ENCODE measurements around the gene ZNF646. TPM values are rescaled to one million over a fixed set of nuclear protein-coding genes. Genes with fewer than 3 reads are reported as not detected.

ZNF646 gene
- total RNA-seq, 2 donors from 2014 or later, result 26.3 to 33.7 TPM

DNA sequence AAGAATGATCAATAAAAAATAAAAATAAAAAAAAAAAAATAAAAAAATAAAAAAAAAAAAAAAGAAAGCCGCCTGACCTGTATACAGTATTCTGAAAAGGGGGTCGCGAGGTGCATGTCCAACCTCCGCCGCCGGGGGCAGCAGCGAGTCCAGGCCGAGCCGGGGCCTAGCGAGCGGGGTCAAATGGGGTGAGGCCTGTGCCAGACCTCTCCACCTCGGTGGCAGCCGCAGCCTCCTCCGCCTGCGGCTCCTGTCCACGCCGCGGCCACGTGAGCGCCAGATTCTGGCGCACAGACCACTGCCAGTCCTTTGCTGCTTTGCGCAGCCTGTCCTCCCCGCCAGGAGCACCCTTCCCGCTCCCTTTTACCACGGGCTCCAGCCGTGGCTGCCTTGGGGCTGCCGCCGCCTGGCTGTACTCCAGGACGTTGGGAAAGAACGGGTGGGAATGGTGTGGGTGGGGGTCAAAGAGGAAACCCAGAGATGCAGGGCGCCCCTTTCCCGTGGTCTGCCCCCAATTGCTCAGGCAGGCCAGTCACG, 31.5 kb downstream of the ZNF646 start:
- Histone ChIP-seq H3K27ac (no peak overlapping the region), H3K4me1 (replicated peaks) (peaks cover 7% of the 10 kb centered on the region), H3K27me3 (replicated peaks; ENCODE audit: insufficient read depth) (no peaks in the 10 kb centered on the region), H3K9me3 (no peaks in the 10 kb centered on the region), H3K36me3 (peaks cover 0 to 6% of the 10 kb centered on the region in 2 donors), H3K4me3 (no peak overlapping the region)
- 22% methylated on average over 33 of the region's 33 CpGs for WGBS
- peak; percentile 41 for TF ChIP-seq POLR2AphosphoS5 (IDR thresholded peaks at IDR 0.05)
- TF ChIP-seq, protein P1, sequence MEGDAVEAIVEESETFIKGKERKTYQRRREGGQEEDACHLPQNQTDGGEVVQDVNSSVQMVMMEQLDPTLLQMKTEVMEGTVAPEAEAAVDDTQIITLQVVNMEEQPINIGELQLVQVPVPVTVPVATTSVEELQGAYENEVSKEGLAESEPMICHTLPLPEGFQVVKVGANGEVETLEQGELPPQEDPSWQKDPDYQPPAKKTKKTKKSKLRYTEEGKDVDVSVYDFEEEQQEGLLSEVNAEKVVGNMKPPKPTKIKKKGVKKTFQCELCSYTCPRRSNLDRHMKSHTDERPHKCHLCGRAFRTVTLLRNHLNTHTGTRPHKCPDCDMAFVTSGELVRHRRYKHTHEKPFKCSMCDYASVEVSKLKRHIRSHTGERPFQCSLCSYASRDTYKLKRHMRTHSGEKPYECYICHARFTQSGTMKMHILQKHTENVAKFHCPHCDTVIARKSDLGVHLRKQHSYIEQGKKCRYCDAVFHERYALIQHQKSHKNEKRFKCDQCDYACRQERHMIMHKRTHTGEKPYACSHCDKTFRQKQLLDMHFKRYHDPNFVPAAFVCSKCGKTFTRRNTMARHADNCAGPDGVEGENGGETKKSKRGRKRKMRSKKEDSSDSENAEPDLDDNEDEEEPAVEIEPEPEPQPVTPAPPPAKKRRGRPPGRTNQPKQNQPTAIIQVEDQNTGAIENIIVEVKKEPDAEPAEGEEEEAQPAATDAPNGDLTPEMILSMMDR (IDR thresholded peaks at IDR 0.05), result peak; percentile 52 to 77 (median 72)
- no peak for TF ChIP-seq POLR2A (IDR thresholded peaks at IDR 0.05)
- intact Hi-C loops (cut with DNase I), result loop anchor here (5.0 kb wide), 1 partner anchor 37 kb away; no protein-coding TSS in a partner anchor
- DNase-seq (ENCODE audit: low spot score), result peak; percentile 56

DNA sequence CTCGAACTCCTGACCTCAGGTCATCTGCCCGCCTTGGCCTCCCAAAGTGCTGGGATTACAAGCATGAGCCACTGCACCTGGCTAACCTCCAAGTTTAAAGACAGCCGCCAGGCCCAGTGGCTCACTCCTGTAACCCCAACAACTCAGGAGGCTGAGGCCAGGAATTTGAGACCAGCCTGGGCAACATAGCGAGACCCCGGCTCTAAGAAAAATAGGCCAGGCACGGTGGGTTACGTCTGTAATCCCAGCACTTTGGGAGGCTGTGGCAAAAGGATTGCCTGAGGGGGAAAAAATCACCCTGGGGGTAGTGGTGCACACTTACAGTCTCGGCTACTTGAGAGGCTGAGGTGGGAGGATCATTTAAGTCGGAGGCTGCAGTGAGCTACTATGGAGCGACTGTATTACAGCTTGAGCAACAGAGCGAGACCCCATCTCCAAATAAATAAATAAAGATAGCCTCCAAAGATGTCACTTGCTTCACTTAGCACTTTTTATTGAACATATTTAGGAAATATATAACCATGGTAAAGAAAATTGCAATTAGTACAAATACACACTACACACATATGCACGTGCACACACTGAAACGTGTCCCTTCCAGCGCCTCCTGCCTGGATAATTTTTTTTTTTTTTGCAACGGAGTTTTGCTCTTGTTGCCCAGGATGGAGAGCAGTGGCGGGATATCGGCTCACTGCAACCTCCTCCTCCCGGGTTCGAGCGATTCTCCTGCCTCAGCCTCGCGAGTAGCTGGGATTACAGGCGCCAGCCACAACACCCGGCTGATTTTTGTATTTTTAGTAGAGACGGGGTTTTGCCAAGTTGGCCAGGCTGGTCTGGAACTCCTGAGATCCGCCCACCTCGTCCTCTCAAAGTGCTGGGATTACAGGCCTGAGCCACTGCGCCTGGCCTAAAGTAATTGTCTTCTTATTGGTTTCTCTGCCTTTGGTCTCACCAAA, 32.6 kb downstream of the ZNF646 start:
- H3K36me3 ChIP-seq, result peaks cover 0 to 8% of the 10 kb centered on the region in 2 donors
- H3K9me3 ChIP-seq, result no peaks in the 10 kb centered on the region
- H3K4me3 ChIP-seq, result no peak overlapping the region
- intact Hi-C loops (cut with DNase I), result loop anchor here (5.0 kb wide), 1 partner anchor 36 kb away; no protein-coding TSS in a partner anchor
- TF ChIP-seq POLR2AphosphoS5 (IDR thresholded peaks at IDR 0.05) (no peak), POLR2A (IDR thresholded peaks at IDR 0.05) (no peak)
- TF ChIP-seq, protein P1 (IDR thresholded peaks at IDR 0.05), result no peak
- DNase-seq (ENCODE audit: low spot score), result no peak
- no peak overlapping the region for H3K27ac ChIP-seq
- peaks cover 7% of the 10 kb centered on the region for H3K4me1 ChIP-seq (replicated peaks)
- H3K27me3 ChIP-seq (replicated peaks; ENCODE audit: insufficient read depth), result no peaks in the 10 kb centered on the region
- 92% methylated on average over 28 of the region's 28 CpGs for WGBS

DNA sequence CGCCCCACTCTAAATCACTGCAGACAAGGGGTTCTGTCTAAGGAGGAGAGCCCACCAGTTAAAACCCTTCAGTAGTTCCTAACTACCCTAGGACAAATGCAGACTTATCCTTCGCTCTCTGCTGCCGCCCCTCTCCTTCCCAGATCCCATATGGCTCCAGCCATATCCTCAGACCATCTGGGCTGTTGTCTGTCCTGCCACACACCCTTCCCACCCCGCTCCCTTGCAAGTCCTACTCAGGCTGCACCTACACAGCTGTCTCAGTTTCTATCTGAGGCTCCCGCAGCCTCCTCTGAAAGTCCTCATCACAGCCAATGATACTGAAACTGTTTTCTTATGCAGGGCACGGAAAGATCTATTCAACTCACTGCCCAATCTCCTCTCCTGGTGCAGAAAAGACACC, 33.2 kb downstream of the ZNF646 start:
- Histone ChIP-seq H3K36me3 (peaks cover 0 to 8% of the 10 kb centered on the region in 2 donors), H3K4me1 (replicated peaks) (peaks cover 7% of the 10 kb centered on the region), H3K27ac (no peak overlapping the region), H3K9me3 (no peaks in the 10 kb centered on the region), H3K4me3 (no peak overlapping the region), H3K27me3 (replicated peaks; ENCODE audit: insufficient read depth) (no peaks in the 10 kb centered on the region)
- intact Hi-C loops (cut with DNase I), result loop anchor here (5.0 kb wide), 1 partner anchor 35 kb away; no protein-coding TSS in a partner anchor
- no peak for DNase-seq (ENCODE audit: low spot score)
- TF ChIP-seq, protein P1 (IDR thresholded peaks at IDR 0.05), result no peak
- TF ChIP-seq POLR2A (IDR thresholded peaks at IDR 0.05), result no peak
- no peak for TF ChIP-seq POLR2AphosphoS5 (IDR thresholded peaks at IDR 0.05)
- WGBS, result 94% methylated on average over 6 of the region's 6 CpGs

- Histone ChIP-seq H3K4me1 (replicated peaks) (peaks cover 7% of the 10 kb centered on the region), H3K27ac (peak within 1 kb of the TSS; percentile 88 to 93), H3K9me3 (no peaks in the 10 kb centered on the region), H3K27me3 (replicated peaks; ENCODE audit: insufficient read depth) (no peaks in the 10 kb centered on the region), H3K36me3 (peaks cover 0 to 8% of the 10 kb centered on the region in 2 donors), H3K4me3 (peak within 1 kb of the TSS; percentile 97 to 98)
- WGBS, result 5% methylated on average over 35 of the region's 68 CpGs
- TF ChIP-seq, protein P1 (IDR thresholded peaks at IDR 0.05), result peak in 1 of 4 experiments; percentile 12
- TF ChIP-seq POLR2A (IDR thresholded peaks at IDR 0.05) (peak; percentile 54), POLR2AphosphoS5 (IDR thresholded peaks at IDR 0.05) (peak; percentile 75)
- peak; percentile 39 for DNase-seq (ENCODE audit: low spot score)
- intact Hi-C loops (cut with DNase I), result loop anchor here (5.0 kb wide), 1 partner anchor 34 kb away; no protein-coding TSS in a partner anchor
Observed at GRCh38 chr16:31108035-31108793, 34.0 kb downstream of the ZNF646 start, which contains the start of gene BCKDK. Gene BCKDK, plus strand, starts transcription at chr16:31108386. Its CDS starts 838 bp downstream, at chr16:31109224.

Measured in prostate gland (tissue), 2 donors.